ENCODE data around the gene KIF25. TPM values are rescaled to one million over a fixed set of nuclear protein-coding genes. Genes with fewer than 3 reads are reported as not detected.

Gene KIF25
- total and polyA plus RNA-seq, 7 experiments from 2014 or later: 0.86 TPM; not detected in 6

DNA sequence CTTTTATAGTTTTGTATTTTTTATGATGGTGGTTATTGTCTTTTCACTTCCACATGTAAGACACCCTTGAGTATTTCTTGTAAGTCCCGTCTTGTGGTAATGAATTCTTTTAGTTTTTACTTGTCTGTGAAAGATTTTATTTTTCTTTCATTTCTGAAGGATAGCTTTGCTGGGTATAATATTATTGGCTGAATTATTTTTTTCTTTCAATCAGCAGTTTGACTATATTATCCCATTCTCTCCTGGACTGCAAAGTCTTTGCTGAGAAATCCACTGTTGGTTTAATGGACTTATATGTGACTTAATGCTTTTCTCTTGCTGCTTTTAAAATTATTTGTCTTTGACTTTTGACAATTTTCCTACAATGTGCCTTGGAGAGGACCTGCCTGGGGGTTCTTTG is 13.8 kb downstream of the KIF25 start:
- H3K4me1 ChIP-seq (ENCODE audit: control insufficient read depth in 2 of 2, insufficient read depth in 2 of 2, low read length in 2 of 2): no peaks in the 10 kb centered on the region
- H3K9me3 Mint-ChIP-seq: peaks cover 6 to 60% (median 25%) of the 10 kb centered on the region in 11 donors
- no peak overlapping the region for H3K4me3 Mint-ChIP-seq
- H3K9me3 ChIP-seq (ENCODE audit: control insufficient read depth in 2 of 3, low read length in 3 of 3): peaks cover 0 to 27% (median 5%) of the 10 kb centered on the region in 3 experiments
- peaks cover 0 to 10% (median 1%) of the 10 kb centered on the region in 5 donors for H3K36me3 Mint-ChIP-seq
- DNase-seq: no peak
- H3K36me3 ChIP-seq (ENCODE audit: control insufficient read depth in 2 of 3, insufficient read depth in 3 of 3, low read length in 3 of 3): no peaks in the 10 kb centered on the region
- no peaks in the 10 kb centered on the region for H3K4me1 Mint-ChIP-seq
- no peaks in the 10 kb centered on the region for H3K27me3 ChIP-seq (ENCODE audit: control insufficient read depth in 2 of 2, insufficient read depth in 2 of 2, low read length in 2 of 2)
- H3K27ac ChIP-seq (ENCODE audit: low read depth, low read length): no peak overlapping the region
- peaks cover 0 to 18% (median 7%) of the 10 kb centered on the region in 5 donors for H3K27me3 Mint-ChIP-seq
- intact Hi-C loops (cut with micrococcal nuclease): no loop called here
- no peak for ATAC-seq
- ChIA-PET POLR2A (no interaction called here), CTCF (no interaction called here)
- H3K4me3 ChIP-seq (ENCODE audit: low read length): no peak overlapping the region
- H3K27ac Mint-ChIP-seq: no peak overlapping the region

DNA sequence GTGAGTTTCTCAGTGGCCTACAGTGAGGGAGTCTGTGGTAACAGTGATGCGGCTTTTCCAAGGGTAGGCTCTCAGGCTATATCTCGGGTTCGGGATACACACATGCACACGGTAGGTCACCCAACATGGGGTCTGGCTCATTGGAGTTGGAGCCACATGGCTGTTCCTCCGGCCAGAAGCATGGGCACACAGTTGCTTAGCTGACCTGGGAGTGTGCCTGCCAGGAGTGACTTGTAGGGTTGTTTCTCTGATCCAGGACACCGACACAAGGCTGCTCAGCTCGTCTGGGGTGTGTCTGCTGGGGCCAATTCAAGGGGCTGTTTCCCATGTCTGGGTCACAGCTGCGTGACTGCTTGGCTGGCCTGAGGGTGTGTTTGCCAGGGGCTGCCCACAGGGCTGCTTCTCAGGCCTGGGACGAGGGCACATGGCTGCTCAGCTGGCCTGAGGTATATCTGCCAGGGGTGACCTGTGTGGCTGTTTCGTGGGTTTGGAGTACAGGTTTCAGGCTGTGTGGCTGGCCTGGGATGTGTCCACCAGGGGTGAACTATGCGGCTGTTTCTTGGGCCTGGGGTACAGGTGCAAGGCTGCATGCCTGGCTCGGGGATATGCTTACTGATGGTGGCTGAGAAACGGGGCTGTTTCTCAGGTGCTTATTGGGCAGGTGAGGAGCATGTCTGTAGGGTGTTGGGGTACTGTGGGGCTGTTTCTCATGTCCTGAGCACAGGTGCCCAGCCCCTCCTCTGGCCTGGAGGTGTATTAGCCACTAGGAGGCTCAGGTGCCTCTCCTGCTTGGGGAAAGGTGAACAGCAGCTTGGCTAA is 15.2 kb downstream of the KIF25 start:
- Histone ChIP-seq H3K4me1 (ENCODE audit: control insufficient read depth in 2 of 2, insufficient read depth in 2 of 2, low read length in 2 of 2) (no peaks in the 10 kb centered on the region), H3K36me3 (ENCODE audit: control insufficient read depth in 2 of 3, insufficient read depth in 3 of 3, low read length in 3 of 3) (no peaks in the 10 kb centered on the region), H3K27me3 (ENCODE audit: control insufficient read depth in 2 of 2, insufficient read depth in 2 of 2, low read length in 2 of 2) (no peaks in the 10 kb centered on the region), H3K9me3 (ENCODE audit: control insufficient read depth in 2 of 3, low read length in 3 of 3) (peaks cover 0 to 27% (median 5%) of the 10 kb centered on the region in 3 experiments), H3K4me3 (ENCODE audit: low read length) (no peak overlapping the region), H3K27ac (ENCODE audit: low read depth, low read length) (no peak overlapping the region)
- ATAC-seq (no peak), DNase-seq (no peak)
- POLR2A ChIA-PET: no interaction called here
- no peak overlapping the region for H3K27ac Mint-ChIP-seq
- H3K4me3 Mint-ChIP-seq: no peak overlapping the region
- CTCF ChIA-PET: no interaction called here
- H3K4me1 Mint-ChIP-seq: no peaks in the 10 kb centered on the region
- peaks cover 0 to 10% (median 1%) of the 10 kb centered on the region in 5 donors for H3K36me3 Mint-ChIP-seq
- intact Hi-C loops (cut with micrococcal nuclease): no loop called here
- peaks cover 0 to 29% (median 11%) of the 10 kb centered on the region in 5 donors for H3K27me3 Mint-ChIP-seq
- H3K9me3 Mint-ChIP-seq: peaks cover 6 to 64% (median 25%) of the 10 kb centered on the region in 11 donors

DNA sequence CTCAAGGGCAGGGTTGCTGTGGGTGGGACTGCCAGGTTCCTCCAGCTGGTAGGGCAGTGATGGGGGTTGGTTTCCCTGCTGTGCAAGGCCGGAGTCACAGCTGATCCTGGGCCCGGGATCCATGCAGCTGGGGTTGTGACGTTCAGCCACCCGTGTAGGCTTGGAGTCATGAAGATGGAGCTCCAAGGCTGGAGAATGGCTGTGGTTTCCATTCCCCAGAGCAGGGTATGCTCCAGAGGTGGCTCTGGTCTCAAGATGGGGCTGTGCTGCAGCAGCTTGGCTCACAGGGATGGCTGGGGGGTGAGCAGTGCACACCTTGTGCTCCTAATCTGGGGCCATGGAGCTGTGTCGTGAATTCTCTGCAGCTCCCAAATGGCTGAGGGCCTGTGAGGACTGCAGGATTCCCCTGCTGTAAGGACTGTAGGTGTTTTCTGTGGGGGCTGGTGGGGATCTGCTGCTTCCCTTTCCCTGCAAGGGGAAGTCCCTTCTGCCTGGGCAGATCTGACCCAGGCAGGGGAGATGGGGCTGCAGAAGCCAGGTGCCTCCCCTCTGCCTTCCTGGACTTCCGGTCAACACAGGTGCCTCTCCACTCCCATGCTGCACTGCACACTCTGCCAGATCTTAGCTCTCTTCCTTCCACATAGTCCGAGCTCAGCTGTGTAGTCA is 15.9 kb downstream of the KIF25 start:
- Mint-ChIP-seq H3K4me3 (no peak overlapping the region), H3K27me3 (peaks cover 0 to 29% (median 11%) of the 10 kb centered on the region in 5 donors), H3K9me3 (peaks cover 6 to 62% (median 25%) of the 10 kb centered on the region in 11 donors), H3K4me1 (no peaks in the 10 kb centered on the region), H3K36me3 (peaks cover 0 to 10% (median 1%) of the 10 kb centered on the region in 5 donors), H3K27ac (no peak overlapping the region)
- DNase-seq (no peak), ATAC-seq (no peak)
- no peaks in the 10 kb centered on the region for H3K36me3 ChIP-seq (ENCODE audit: control insufficient read depth in 2 of 3, insufficient read depth in 3 of 3, low read length in 3 of 3)
- peaks cover 0 to 27% (median 5%) of the 10 kb centered on the region in 3 experiments for H3K9me3 ChIP-seq (ENCODE audit: control insufficient read depth in 2 of 3, low read length in 3 of 3)
- H3K27me3 ChIP-seq (ENCODE audit: control insufficient read depth in 2 of 2, insufficient read depth in 2 of 2, low read length in 2 of 2): no peaks in the 10 kb centered on the region
- POLR2A ChIA-PET: no interaction called here
- H3K4me1 ChIP-seq (ENCODE audit: control insufficient read depth in 2 of 2, insufficient read depth in 2 of 2, low read length in 2 of 2): no peaks in the 10 kb centered on the region
- H3K27ac ChIP-seq (ENCODE audit: low read depth, low read length): no peak overlapping the region
- CTCF ChIA-PET: no interaction called here
- intact Hi-C loops (cut with micrococcal nuclease): no loop called here
- H3K4me3 ChIP-seq (ENCODE audit: low read length): no peak overlapping the region

DNA sequence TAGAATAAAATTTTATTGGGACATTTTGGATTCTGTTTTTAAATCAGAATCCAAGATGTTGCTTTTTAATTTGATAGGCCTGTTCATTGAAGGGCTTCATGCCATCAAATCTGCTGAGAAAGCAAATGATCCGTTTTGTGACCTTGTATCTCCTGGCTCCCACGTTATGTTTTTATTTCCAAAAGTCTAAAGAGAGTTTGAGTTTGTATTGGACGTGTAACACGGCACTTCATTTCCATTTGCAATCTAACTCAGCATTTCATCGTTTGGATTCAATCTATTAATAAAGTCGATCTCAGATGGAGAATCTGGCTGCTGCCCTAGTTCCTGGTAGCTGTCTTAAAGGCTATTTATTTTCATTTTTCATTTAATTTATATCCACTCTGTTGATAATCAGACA is 17.0 kb downstream of the KIF25 start:
- no peak for ATAC-seq
- POLR2A ChIA-PET: no interaction called here
- CTCF ChIA-PET: no interaction called here
- H3K27me3 ChIP-seq (ENCODE audit: control insufficient read depth in 2 of 2, insufficient read depth in 2 of 2, low read length in 2 of 2): no peaks in the 10 kb centered on the region
- peaks cover 0 to 27% (median 5%) of the 10 kb centered on the region in 3 experiments for H3K9me3 ChIP-seq (ENCODE audit: control insufficient read depth in 2 of 3, low read length in 3 of 3)
- Mint-ChIP-seq H3K27ac (no peak overlapping the region), H3K27me3 (peaks cover 0 to 35% (median 11%) of the 10 kb centered on the region in 5 donors), H3K36me3 (peaks cover 0 to 10% (median 1%) of the 10 kb centered on the region in 5 donors), H3K9me3 (peaks cover 7 to 62% (median 25%) of the 10 kb centered on the region in 11 donors), H3K4me1 (no peaks in the 10 kb centered on the region), H3K4me3 (no peak overlapping the region)
- intact Hi-C loops (cut with micrococcal nuclease): no loop called here
- no peaks in the 10 kb centered on the region for H3K4me1 ChIP-seq (ENCODE audit: control insufficient read depth in 2 of 2, insufficient read depth in 2 of 2, low read length in 2 of 2)
- no peak overlapping the region for H3K27ac ChIP-seq (ENCODE audit: low read depth, low read length)
- H3K36me3 ChIP-seq (ENCODE audit: control insufficient read depth in 2 of 3, insufficient read depth in 3 of 3, low read length in 3 of 3): no peaks in the 10 kb centered on the region
- no peak for DNase-seq
- no peak overlapping the region for H3K4me3 ChIP-seq (ENCODE audit: low read length)

DNA sequence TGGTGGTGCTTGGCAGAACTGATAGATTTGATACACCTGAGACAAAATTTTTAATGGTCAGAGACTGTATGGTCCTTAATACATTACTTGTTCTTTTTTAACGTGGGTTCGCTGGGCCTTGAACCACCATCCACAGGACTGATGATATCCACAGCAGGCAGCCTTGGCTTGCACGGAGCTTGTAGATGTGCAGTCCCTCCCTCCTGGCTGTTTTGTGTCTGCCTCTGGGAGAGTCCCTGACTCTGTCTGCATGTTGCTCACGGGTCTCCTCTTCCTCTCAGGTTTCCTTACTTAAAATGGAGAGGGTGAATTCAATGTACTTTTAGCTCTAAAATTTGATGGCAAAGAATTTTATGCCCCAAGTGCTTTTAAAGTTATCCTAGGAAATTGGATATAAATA is 17.5 kb downstream of the KIF25 start:
- Mint-ChIP-seq H3K36me3 (peaks cover 0 to 12% (median 1%) of the 10 kb centered on the region in 5 donors), H3K27me3 (peaks cover 0 to 40% (median 11%) of the 10 kb centered on the region in 5 donors), H3K9me3 (peaks cover 7 to 63% (median 22%) of the 10 kb centered on the region in 11 donors), H3K27ac (no peak overlapping the region), H3K4me3 (no peak overlapping the region), H3K4me1 (no peaks in the 10 kb centered on the region)
- CTCF ChIA-PET: no interaction called here
- Histone ChIP-seq H3K27ac (ENCODE audit: low read depth, low read length) (no peak overlapping the region), H3K4me1 (ENCODE audit: control insufficient read depth in 2 of 2, insufficient read depth in 2 of 2, low read length in 2 of 2) (no peaks in the 10 kb centered on the region), H3K27me3 (ENCODE audit: control insufficient read depth in 2 of 2, insufficient read depth in 2 of 2, low read length in 2 of 2) (no peaks in the 10 kb centered on the region), H3K36me3 (ENCODE audit: control insufficient read depth in 2 of 3, insufficient read depth in 3 of 3, low read length in 3 of 3) (no peaks in the 10 kb centered on the region), H3K4me3 (ENCODE audit: low read length) (no peak overlapping the region), H3K9me3 (ENCODE audit: control insufficient read depth in 2 of 3, low read length in 3 of 3) (peaks cover 0 to 27% (median 5%) of the 10 kb centered on the region in 3 experiments)
- POLR2A ChIA-PET: no interaction called here
- intact Hi-C loops (cut with micrococcal nuclease): no loop called here
- DNase-seq (no peak), ATAC-seq (no peak)

DNA sequence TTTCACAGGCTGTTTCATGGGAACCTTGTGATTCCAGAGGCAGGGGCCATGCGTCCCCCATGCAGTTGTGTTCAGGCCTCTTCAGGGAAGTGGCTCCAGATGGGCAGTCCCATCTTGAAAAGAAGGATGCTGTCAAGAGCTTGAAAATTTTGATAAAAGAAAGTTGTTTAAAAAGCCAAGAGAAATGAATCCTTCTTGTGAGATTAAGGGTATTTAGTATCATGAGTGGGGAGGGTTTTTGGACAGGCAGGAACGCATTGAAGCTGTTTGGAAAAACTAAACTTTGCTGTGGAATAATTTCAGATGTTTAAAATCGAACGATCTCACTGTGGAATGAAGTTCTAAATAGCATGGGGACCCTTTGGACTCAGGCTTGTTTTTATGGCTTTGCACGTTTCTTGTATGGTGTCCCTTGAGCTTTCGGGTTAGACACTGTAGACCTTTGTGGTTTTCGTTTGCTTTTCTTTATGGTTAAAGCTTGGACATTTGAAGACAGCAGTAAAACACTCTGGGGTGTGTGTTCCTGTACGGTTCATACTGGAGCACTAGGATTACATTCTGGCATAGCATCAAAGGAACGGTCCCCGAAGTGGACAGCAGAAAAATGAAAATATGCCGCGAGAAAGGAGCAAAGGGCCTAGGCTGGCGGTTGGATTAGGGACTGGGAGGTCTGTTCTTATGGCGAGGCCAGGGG is 18.2 kb downstream of the KIF25 start:
- Mint-ChIP-seq H3K4me3 (no peak overlapping the region), H3K27me3 (peaks cover 2 to 40% (median 11%) of the 10 kb centered on the region in 5 donors), H3K4me1 (no peaks in the 10 kb centered on the region), H3K9me3 (peaks cover 5 to 59% (median 20%) of the 10 kb centered on the region in 11 donors), H3K36me3 (peaks cover 0 to 11% (median 1%) of the 10 kb centered on the region in 5 donors), H3K27ac (no peak overlapping the region)
- Histone ChIP-seq H3K36me3 (ENCODE audit: control insufficient read depth in 2 of 3, insufficient read depth in 3 of 3, low read length in 3 of 3) (no peaks in the 10 kb centered on the region), H3K4me1 (ENCODE audit: control insufficient read depth in 2 of 2, insufficient read depth in 2 of 2, low read length in 2 of 2) (no peaks in the 10 kb centered on the region), H3K27ac (ENCODE audit: low read depth, low read length) (no peak overlapping the region), H3K4me3 (ENCODE audit: low read length) (no peak overlapping the region), H3K27me3 (ENCODE audit: control insufficient read depth in 2 of 2, insufficient read depth in 2 of 2, low read length in 2 of 2) (no peaks in the 10 kb centered on the region), H3K9me3 (ENCODE audit: control insufficient read depth in 2 of 3, low read length in 3 of 3) (peaks cover 0 to 22% (median 5%) of the 10 kb centered on the region in 3 experiments)
- POLR2A ChIA-PET: no interaction called here
- DNase-seq (no peak), ATAC-seq (no peak)
- intact Hi-C loops (cut with micrococcal nuclease): no loop called here
- CTCF ChIA-PET: no interaction called here

Measured in naive thymus-derived CD4-positive, alpha-beta T cell (primary cell).